Suprapubic skin (tissue), 4 donors: ENCODE data around the gene CCDC9. TPM values are rescaled to one million over a fixed set of nuclear protein-coding genes. Genes with fewer than 3 reads are reported as not detected.
"Not testable (repeated sequence)": the region's sequence is repeated elsewhere in the genome, so short reads cannot be mapped to it uniquely, and the experiment has no call there.

Experiments
- DNase-seq, 2 donors: peaks; one replicate each; pipeline ENCODE4 v3.0.0-alpha.2; 2019; ENCODE audit warnings: low spot score in 2 of 2
- H3K27ac ChIP-seq: fragments of 200-600 bp; sonication (generic); one replicate; pipeline ENCODE4 v1.5.1; 2019
- H3K27me3 ChIP-seq: fragments of 200-600 bp; sonication (generic); one replicate; pipeline ENCODE4 v1.5.1; 2019
- H3K36me3 ChIP-seq: fragments of 200-600 bp; sonication (generic); one replicate; pipeline ENCODE4 v1.5.1; 2019
- H3K4me1 ChIP-seq: fragments of 200-600 bp; sonication (generic); one replicate; pipeline ENCODE4 v1.5.1; 2019
- H3K4me3 ChIP-seq: fragments of 200-600 bp; sonication (generic); one replicate; pipeline ENCODE4 v1.5.1; 2019; ENCODE audit warnings: mild to moderate bottlenecking
- H3K9me3 ChIP-seq: fragments of 200-600 bp; sonication (generic); one replicate; pipeline ENCODE4 v1.5.1; 2019
- EP300 ChIP-seq: sonication (generic); formaldehyde crosslinking; IDR thresholded peaks from one replicate; pipeline ENCODE4 v1.6.1; 2017; ENCODE audit warnings: antibody characterized with exemption
- POLR2A ChIP-seq, 2 donors: fragments of 450-650 bp; IDR thresholded peaks; one replicate each; pipeline ENCODE4 v1.6.1; 2017; ENCODE audit warnings: antibody characterized with exemption in 2 of 2, mild to moderate bottlenecking in 2 of 2, moderate library complexity in 2 of 2
- POLR2AphosphoS5 ChIP-seq, 3 donors: sonication (generic); formaldehyde crosslinking; IDR thresholded peaks; one replicate each; pipeline ENCODE4 v1.6.1; 2017; ENCODE audit warnings: antibody characterized with exemption in 3 of 3
- WGBS: methylation state at CpG from one replicate; pipeline ENCODE4 v1.1.5; 2018; 5-methylcytosine and 5-hydroxymethylcytosine counted together
- total RNA-seq, 4 donors: library from RNA; depleted of rRNA; stranded (reverse); fragments of >200 nt; gene quantifications; one replicate each; pipeline ENCODE4 v1.1.0, GENCODE V29; 2016
- TF ChIP-seq, protein P1 (sequence below), 2 donors: fragments of 200-600 bp in 1 of 2; fragments of 450-650 bp in 1 of 2; sonication (generic) in 1 of 2; IDR thresholded peaks; one replicate each; pipeline ENCODE4 v1.5.1; 2016 to 2019; ENCODE audit warnings: antibody characterized with exemption in 2 of 2, mild to moderate bottlenecking in 1 of 2, moderate library complexity in 1 of 2

Gene CCDC9
- total RNA-seq, 4 donors from 2014 or later, result 24.6 to 33.2 (median 27.4) TPM

- Histone ChIP-seq H3K9me3 (no peaks in the 10 kb centered on the region), H3K27me3 (no peaks in the 10 kb centered on the region), H3K36me3 (no peaks in the 10 kb centered on the region), H3K4me3 (no peak overlapping the region), H3K27ac (no peak overlapping the region), H3K4me1 (peaks cover 6% of the 10 kb centered on the region)
- no peak for TF ChIP-seq POLR2AphosphoS5 (IDR thresholded peaks at IDR 0.05)
- TF ChIP-seq, protein P1, sequence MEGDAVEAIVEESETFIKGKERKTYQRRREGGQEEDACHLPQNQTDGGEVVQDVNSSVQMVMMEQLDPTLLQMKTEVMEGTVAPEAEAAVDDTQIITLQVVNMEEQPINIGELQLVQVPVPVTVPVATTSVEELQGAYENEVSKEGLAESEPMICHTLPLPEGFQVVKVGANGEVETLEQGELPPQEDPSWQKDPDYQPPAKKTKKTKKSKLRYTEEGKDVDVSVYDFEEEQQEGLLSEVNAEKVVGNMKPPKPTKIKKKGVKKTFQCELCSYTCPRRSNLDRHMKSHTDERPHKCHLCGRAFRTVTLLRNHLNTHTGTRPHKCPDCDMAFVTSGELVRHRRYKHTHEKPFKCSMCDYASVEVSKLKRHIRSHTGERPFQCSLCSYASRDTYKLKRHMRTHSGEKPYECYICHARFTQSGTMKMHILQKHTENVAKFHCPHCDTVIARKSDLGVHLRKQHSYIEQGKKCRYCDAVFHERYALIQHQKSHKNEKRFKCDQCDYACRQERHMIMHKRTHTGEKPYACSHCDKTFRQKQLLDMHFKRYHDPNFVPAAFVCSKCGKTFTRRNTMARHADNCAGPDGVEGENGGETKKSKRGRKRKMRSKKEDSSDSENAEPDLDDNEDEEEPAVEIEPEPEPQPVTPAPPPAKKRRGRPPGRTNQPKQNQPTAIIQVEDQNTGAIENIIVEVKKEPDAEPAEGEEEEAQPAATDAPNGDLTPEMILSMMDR (IDR thresholded peaks at IDR 0.05), result peak; percentile 84 to 89
- no peak for DNase-seq
- WGBS, result 29% methylated on average over 9 of the region's 9 CpGs
Observed at GRCh38 chr19:47284324-47284899, 28.1 kb downstream of the CCDC9 start.

DNA sequence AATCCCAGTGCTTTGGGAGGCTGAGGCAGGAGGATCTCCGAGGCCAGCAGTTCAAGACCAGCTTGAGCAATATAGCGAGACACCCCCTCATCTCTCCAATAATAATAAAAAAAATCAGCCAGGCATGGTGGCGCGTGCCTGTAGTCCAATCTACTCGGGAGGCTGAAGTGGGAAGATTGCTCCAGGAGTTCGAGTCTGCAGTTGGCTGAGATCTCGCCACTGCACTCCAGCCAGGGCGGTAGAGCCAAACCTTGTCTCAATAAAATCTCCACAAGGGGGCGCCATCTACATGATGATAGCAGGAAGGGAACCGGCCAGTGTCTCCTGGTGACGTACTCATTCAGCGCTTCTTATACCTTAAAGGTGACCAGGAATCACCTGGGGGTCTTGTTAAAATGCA lies 39.7 kb downstream of the CCDC9 start:
- Histone ChIP-seq H3K27me3 (no peaks in the 10 kb centered on the region), H3K27ac (no peak overlapping the region), H3K4me1 (no peaks in the 10 kb centered on the region), H3K4me3 (no peak overlapping the region), H3K9me3 (no peaks in the 10 kb centered on the region), H3K36me3 (no peaks in the 10 kb centered on the region)
- TF ChIP-seq POLR2A (IDR thresholded peaks at IDR 0.05), result no peak
- TF ChIP-seq POLR2AphosphoS5 (IDR thresholded peaks at IDR 0.05), result no peak
- TF ChIP-seq, protein P1 (IDR thresholded peaks at IDR 0.05), result peak; percentile 38 to 67
- DNase-seq, result peak; percentile 79 to 88
- WGBS, result 19% methylated on average over 12 of the region's 12 CpGs

- H3K27ac ChIP-seq, DNase-seq, H3K4me1 ChIP-seq, H3K27me3 ChIP-seq, H3K9me3 ChIP-seq, H3K36me3 ChIP-seq, H3K4me3 ChIP-seq: not testable (repeated sequence)
- WGBS, result 93% methylated on average over 14 of the region's 14 CpGs
Observed at GRCh38 chr19:47300867-47301266, 44.5 kb downstream of the CCDC9 start.

DNA sequence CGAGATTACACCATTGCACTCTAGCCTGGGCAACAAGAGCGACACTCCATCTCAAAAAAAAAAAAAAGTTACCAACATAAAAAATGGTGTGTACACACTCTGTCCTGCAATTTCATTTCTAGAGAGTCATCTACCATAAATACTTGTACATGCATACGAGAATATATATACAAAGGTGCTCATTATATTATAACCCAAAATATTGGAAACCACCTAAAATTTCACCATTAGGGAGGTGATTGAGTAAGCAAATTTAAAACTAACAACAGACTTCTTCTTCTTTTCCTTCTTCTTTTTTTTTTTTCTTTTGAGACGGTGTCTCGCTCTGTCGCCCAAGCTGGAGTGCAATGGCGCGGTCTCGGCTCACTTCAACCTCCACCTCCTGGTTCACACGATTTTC lies 45.9 kb downstream of the CCDC9 start:
- TF ChIP-seq, protein P1 (IDR thresholded peaks at IDR 0.05), result no peak
- TF ChIP-seq POLR2AphosphoS5 (IDR thresholded peaks at IDR 0.05) (no peak), EP300 (no peak), POLR2A (IDR thresholded peaks at IDR 0.05) (no peak)
- Histone ChIP-seq H3K27me3 (no peaks in the 10 kb centered on the region), H3K4me1 (peaks cover 7% of the 10 kb centered on the region), H3K4me3 (no peak overlapping the region), H3K27ac (no peak overlapping the region), H3K36me3 (no peaks in the 10 kb centered on the region), H3K9me3 (no peaks in the 10 kb centered on the region)
- DNase-seq, result no peak
- WGBS, result 86% methylated on average over 10 of the region's 10 CpGs

- TF ChIP-seq, protein P1 (IDR thresholded peaks at IDR 0.05), result no peak
- TF ChIP-seq EP300, result no peak
- no peak for TF ChIP-seq POLR2AphosphoS5 (IDR thresholded peaks at IDR 0.05)
- no peak for TF ChIP-seq POLR2A (IDR thresholded peaks at IDR 0.05)
- H3K27me3 ChIP-seq, result no peaks in the 10 kb centered on the region
- DNase-seq, result no peak
- peaks cover 7% of the 10 kb centered on the region for H3K4me1 ChIP-seq
- no peak overlapping the region for H3K4me3 ChIP-seq
- 69% methylated on average over 6 of the region's 6 CpGs for WGBS
- H3K27ac ChIP-seq, result no peak overlapping the region
- H3K36me3 ChIP-seq, result no peaks in the 10 kb centered on the region
- H3K9me3 ChIP-seq, result no peaks in the 10 kb centered on the region
Observed at GRCh38 chr19:47303966-47304365, 47.6 kb downstream of the CCDC9 start.

- Histone ChIP-seq H3K4me1 (peaks cover 7% of the 10 kb centered on the region), H3K36me3 (no peaks in the 10 kb centered on the region), H3K27me3 (peaks cover 2% of the 10 kb centered on the region), H3K9me3 (no peaks in the 10 kb centered on the region), H3K4me3 (no peak overlapping the region), H3K27ac (no peak overlapping the region)
- TF ChIP-seq, protein P1 (IDR thresholded peaks at IDR 0.05), result peak; percentile 73 to 94
- no peak for TF ChIP-seq POLR2A (IDR thresholded peaks at IDR 0.05)
- TF ChIP-seq EP300, result no peak
- peak in 2 of 3 donors; percentile 53 to 83 for TF ChIP-seq POLR2AphosphoS5 (IDR thresholded peaks at IDR 0.05)
- peak; percentile 91 for DNase-seq
- 5% methylated on average over 14 of the region's 14 CpGs for WGBS
Observed at GRCh38 chr19:47305309-47305751, 49.0 kb downstream of the CCDC9 start.
